ENCODE data around the gene PWP1. TPM values are rescaled to one million over a fixed set of nuclear protein-coding genes. Genes with fewer than 3 reads are reported as not detected.

PWP1 gene
- total and polyA plus RNA-seq, 9 of the 15 experiments (the other 6 are each of a cell fraction or from before 2014, with no cell fraction given) = 61.6 to 401 (median 111) TPM

GRCh38 chr12:107704041-107704440 is 18.4 kb downstream of the PWP1 start:
- H3K79me2 ChIP-seq (ENCODE audit: control insufficient read depth, insufficient read depth, low read length) = no peaks in the 10 kb centered on the region
- WGBS (ENCODE audit: insufficient coverage, low coverage, missing lambda C conversion rate) = 88% methylated on average over 5 of the region's 5 CpGs
- in situ Hi-C loops (cut with MboI) (no loop called here), intact Hi-C loops (cut with micrococcal nuclease) (no loop called here)
- no peak overlapping the region for H3K9ac ChIP-seq (ENCODE audit: insufficient read depth in 1 of 2, low read depth in 2 of 2, low read length in 2 of 2)
- H3K27ac ChIP-seq (ENCODE audit: extremely low read depth, low read depth, low read length) = no peak overlapping the region
- H3K4me1 ChIP-seq (replicated peaks in 1 of 2; ENCODE audit: control insufficient read depth in 2 of 2, insufficient read depth in 2 of 2, low read length in 2 of 2) = no peaks in the 10 kb centered on the region
- H3K27me3 ChIP-seq (ENCODE audit: control insufficient read depth in 2 of 2, insufficient read depth in 2 of 2, low read length in 2 of 2) = no peaks in the 10 kb centered on the region
- ChIA-PET CTCF (ENCODE audit: low intra/inter-chr PET ratio) (no interaction called here), POLR2A (no interaction called here)
- DNase-seq (ENCODE audit: extremely low read depth in 1 of 4, low spot score in 3 of 4) (no peak), FAIRE-seq (no peak), ATAC-seq (no peak)
- no peaks in the 10 kb centered on the region for H4K20me1 ChIP-seq (replicated peaks; ENCODE audit: control insufficient read depth, insufficient read depth, low read length)
- H2AFZ ChIP-seq (ENCODE audit: low read depth, low read length) = no peak overlapping the region
- no peak overlapping the region for H3K4me2 ChIP-seq (ENCODE audit: insufficient read depth, low read length)
- peaks cover 80% of the 10 kb centered on the region for H3K36me3 ChIP-seq (ENCODE audit: control insufficient read depth, insufficient read depth, low read length)
- H3K4me3 ChIP-seq = no peak overlapping the region
- H3K9me1 ChIP-seq (ENCODE audit: control insufficient read depth, insufficient read depth, low read length) = peaks cover 4% of the 10 kb centered on the region
- BruUV-seq (replicated peaks) = no TSS peak
- TF ChIP-seq ERF (CRISPR knock-in tag; IDR thresholded peaks at IDR 0.05) = no peak
- TF ChIP-seq ARID1B (IDR thresholded peaks at IDR 0.05) = no peak
- TF ChIP-seq BRF1 (IDR thresholded peaks at IDR 0.05; ENCODE audit: borderline replicate concordance, extremely low read depth, insufficient read length) = no peak
- TF ChIP-seq CEBPB (tag; IDR thresholded peaks at IDR 0.05) = no peak
- no peak for TF ChIP-seq TFAP4 (CRISPR knock-in tag; IDR thresholded peaks at IDR 0.05; ENCODE audit: borderline replicate concordance)
- no peak for TF ChIP-seq HNRNPLL (IDR thresholded peaks at IDR 0.05; ENCODE audit: low read depth, low read length, poor library complexity, severe bottlenecking)
- TF ChIP-seq PHF8 (IDR thresholded peaks at IDR 0.05; ENCODE audit: borderline replicate concordance, low read length) = no peak
- no peak for TF ChIP-seq LARP7 (IDR thresholded peaks at IDR 0.05)
- TF ChIP-seq ZBTB26 (CRISPR knock-in tag; IDR thresholded peaks at IDR 0.05) = no peak
- no peak for TF ChIP-seq YY1 (IDR thresholded peaks at IDR 0.05; ENCODE audit: borderline replicate concordance in 1 of 3, control insufficient read depth in 1 of 3, extremely low read depth in 1 of 3, insufficient read depth in 3 of 3, insufficient read length in 1 of 3, insufficient replicate concordance in 2 of 3, low read depth in 1 of 3, low read length in 2 of 3)
- no peak for TF ChIP-seq KDM1A (IDR thresholded peaks at IDR 0.05)
- TF ChIP-seq ZNF586 (CRISPR knock-in tag; conservative IDR thresholded peaks at IDR 0.05) = no peak
- no peak for TF ChIP-seq SRSF1 (IDR thresholded peaks at IDR 0.05; ENCODE audit: low read depth, low read length)
- no peak for TF ChIP-seq ZNF408 (CRISPR knock-in tag; IDR thresholded peaks at IDR 0.05; ENCODE audit: low read depth)
- TF ChIP-seq HNRNPL (IDR thresholded peaks at IDR 0.05; ENCODE audit: low read depth, low read length) = no peak
- TF ChIP-seq BCL6 (CRISPR knock-in tag; IDR thresholded peaks at IDR 0.05) = no peak
- TF ChIP-seq FOXP4 (CRISPR knock-in tag; IDR thresholded peaks at IDR 0.05; ENCODE audit: borderline replicate concordance) = no peak
- TF ChIP-seq HDGF (IDR thresholded peaks at IDR 0.05) = no peak
- TF ChIP-seq POLR2AphosphoS2 (IDR thresholded peaks at IDR 0.05; ENCODE audit: low read length) = no peak
- no peaks in the 10 kb centered on the region for H3K9me3 ChIP-seq (replicated peaks; ENCODE audit: control insufficient read depth, insufficient read depth, low read depth, low read length)
